HG03066 (cell line): Measurements from ENCODE around the gene METTL14.
A peak's percentile ranks its signal among the peaks of the same experiment; 100 is the strongest.
"Not testable (repeated sequence)": the region's sequence is repeated elsewhere in the genome, so short reads cannot be mapped to it uniquely, and the experiment has no call there.

Experiments
- ATAC-seq: cut with Tn5 transposase; IDR thresholded peaks from one replicate; pipeline ENCODE4 v1.9.1; 2021; ENCODE audit warnings: low read depth; ENCODE audit not compliant: unreplicated experiment

Gene METTL14

GRCh38 chr4:118684873-118685811, at the start of gene METTL14:
Gene METTL14, plus strand, starts transcription at chr4:118685392. Its CDS starts 143 bp downstream, at chr4:118685535.
- ATAC-seq, result peak; percentile 100

- not testable (repeated sequence) for ATAC-seq
Measured at GRCh38 chr4:118636126-118636525, 49.1 kb upstream of the METTL14 start.

- ATAC-seq, result not testable (repeated sequence)
Measured at GRCh38 chr4:118664665-118665064, 20.5 kb upstream of the METTL14 start.

- ATAC-seq, result not testable (repeated sequence)
Measured at GRCh38 chr4:118669220-118669619, 16.0 kb upstream of the METTL14 start.

GRCh38 chr4:118670968-118671367, 14.2 kb upstream of the METTL14 start:
- not testable (repeated sequence) for ATAC-seq

GRCh38 chr4:118676128-118676527, 9.1 kb upstream of the METTL14 start:
- ATAC-seq, result no peak

- ATAC-seq, result no peak
Measured at GRCh38 chr4:118680808-118681207, 4.4 kb upstream of the METTL14 start.

GRCh38 chr4:118682928-118683327, 2.3 kb upstream of the METTL14 start:
- no peak for ATAC-seq

- ATAC-seq, result no peak
Measured at GRCh38 chr4:118683513-118683912, 1.7 kb upstream of the METTL14 start.

- ATAC-seq, result no peak
Measured at GRCh38 chr4:118703118-118703517, 17.9 kb downstream of the METTL14 start.

- ATAC-seq, result no peak
Measured at GRCh38 chr4:118711052-118711451, 25.9 kb downstream of the METTL14 start.

GRCh38 chr4:118712872-118713271, 27.7 kb downstream of the METTL14 start:
- ATAC-seq, result no peak

GRCh38 chr4:118714682-118715081, 29.5 kb downstream of the METTL14 start:
- ATAC-seq, result no peak

GRCh38 chr4:118716304-118716703, 31.1 kb downstream of the METTL14 start:
- no peak for ATAC-seq

- no peak for ATAC-seq
Measured at GRCh38 chr4:118718511-118719170, 33.4 kb downstream of the METTL14 start.

GRCh38 chr4:118721752-118722151, 36.6 kb downstream of the METTL14 start:
- no peak for ATAC-seq

- ATAC-seq, result no peak
Measured at GRCh38 chr4:118723369-118723768, 38.2 kb downstream of the METTL14 start.

GRCh38 chr4:118727360-118727759, 42.2 kb downstream of the METTL14 start:
- no peak for ATAC-seq

GRCh38 chr4:118729287-118730286, 44.4 kb downstream of the METTL14 start:
- no peak for ATAC-seq

GRCh38 chr4:118730683-118731082, 45.5 kb downstream of the METTL14 start:
- ATAC-seq, result no peak
